ENCODE results near the gene ANKFN1. TPM values are rescaled to one million over a fixed set of nuclear protein-coding genes. Genes with fewer than 3 reads are reported as not detected.

ANKFN1 gene
- total RNA-seq, 1 donor from 2014 or later = 2.4 TPM

DNA sequence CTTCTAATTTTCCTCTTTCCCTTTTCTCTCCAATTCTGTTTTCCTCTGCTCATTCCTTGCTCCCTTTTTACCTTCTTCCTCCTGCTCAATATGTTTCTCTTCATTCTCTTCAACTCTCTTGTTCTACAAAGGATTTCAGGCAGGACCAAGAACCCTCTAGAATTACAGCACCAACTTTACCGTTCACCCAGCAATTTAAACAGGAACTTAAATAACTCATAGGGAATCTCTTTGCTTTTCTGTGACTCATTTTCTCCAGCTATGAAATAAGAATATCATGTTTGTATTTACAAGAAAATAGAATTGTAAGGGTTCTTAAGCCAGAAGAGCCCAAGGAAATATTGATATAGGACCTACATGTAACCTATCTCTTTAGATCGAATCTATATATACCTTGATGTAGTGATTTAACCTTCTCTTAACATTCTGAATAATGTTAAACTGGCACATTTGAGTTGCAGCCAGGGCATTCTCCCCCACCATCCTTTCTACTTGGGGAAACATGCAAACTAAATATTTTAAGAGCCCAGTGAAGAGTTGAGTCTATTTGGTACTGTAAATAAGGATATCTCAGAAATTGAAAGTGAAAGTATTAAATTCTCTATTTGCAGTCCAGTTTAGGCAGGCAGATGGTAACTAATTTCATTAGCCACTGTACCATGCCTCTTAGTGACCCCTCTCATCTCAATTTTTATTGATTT is 137.0 kb downstream of the ANKFN1 start:
- peaks cover 4% of the 10 kb centered on the region for H3K4me1 Mint-ChIP-seq (ENCODE audit: unreplicated experiment)
- H3K9me3 Mint-ChIP-seq = no peaks in the 10 kb centered on the region
- no peak for DNase-seq (ENCODE audit: extremely low spot score, unreplicated experiment)
- no peaks in the 10 kb centered on the region for H3K36me3 Mint-ChIP-seq
- peaks cover 4% of the 10 kb centered on the region for H3K27me3 Mint-ChIP-seq
- H3K4me3 Mint-ChIP-seq = no peak overlapping the region
- no peak overlapping the region for H3K27ac Mint-ChIP-seq
- TF ChIP-seq, protein P1, sequence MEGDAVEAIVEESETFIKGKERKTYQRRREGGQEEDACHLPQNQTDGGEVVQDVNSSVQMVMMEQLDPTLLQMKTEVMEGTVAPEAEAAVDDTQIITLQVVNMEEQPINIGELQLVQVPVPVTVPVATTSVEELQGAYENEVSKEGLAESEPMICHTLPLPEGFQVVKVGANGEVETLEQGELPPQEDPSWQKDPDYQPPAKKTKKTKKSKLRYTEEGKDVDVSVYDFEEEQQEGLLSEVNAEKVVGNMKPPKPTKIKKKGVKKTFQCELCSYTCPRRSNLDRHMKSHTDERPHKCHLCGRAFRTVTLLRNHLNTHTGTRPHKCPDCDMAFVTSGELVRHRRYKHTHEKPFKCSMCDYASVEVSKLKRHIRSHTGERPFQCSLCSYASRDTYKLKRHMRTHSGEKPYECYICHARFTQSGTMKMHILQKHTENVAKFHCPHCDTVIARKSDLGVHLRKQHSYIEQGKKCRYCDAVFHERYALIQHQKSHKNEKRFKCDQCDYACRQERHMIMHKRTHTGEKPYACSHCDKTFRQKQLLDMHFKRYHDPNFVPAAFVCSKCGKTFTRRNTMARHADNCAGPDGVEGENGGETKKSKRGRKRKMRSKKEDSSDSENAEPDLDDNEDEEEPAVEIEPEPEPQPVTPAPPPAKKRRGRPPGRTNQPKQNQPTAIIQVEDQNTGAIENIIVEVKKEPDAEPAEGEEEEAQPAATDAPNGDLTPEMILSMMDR (conservative IDR thresholded peaks at IDR 0.05) = no peak

DNA sequence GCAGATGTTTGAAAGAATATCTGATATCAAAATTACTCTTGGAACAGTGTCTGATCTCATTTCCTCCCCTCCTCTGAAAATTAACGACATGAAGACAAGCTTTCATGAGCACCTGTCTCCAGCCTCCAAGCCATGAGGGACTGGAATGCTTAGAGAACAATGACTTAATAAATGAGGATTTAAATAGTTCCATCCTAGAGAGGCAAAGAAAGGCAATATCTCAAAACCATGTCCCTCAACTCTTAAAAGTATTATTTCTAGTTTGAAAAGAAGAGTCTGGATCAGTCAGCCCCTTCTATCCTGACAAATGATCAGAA is 137.5 kb downstream of the ANKFN1 start:
- H3K36me3 Mint-ChIP-seq = no peaks in the 10 kb centered on the region
- no peak for DNase-seq (ENCODE audit: extremely low spot score, unreplicated experiment)
- no peak overlapping the region for H3K4me3 Mint-ChIP-seq
- H3K9me3 Mint-ChIP-seq = no peaks in the 10 kb centered on the region
- no peak overlapping the region for H3K27ac Mint-ChIP-seq
- H3K4me1 Mint-ChIP-seq (ENCODE audit: unreplicated experiment) = peaks cover 4% of the 10 kb centered on the region
- H3K27me3 Mint-ChIP-seq = peaks cover 4% of the 10 kb centered on the region
- TF ChIP-seq, protein P1 (conservative IDR thresholded peaks at IDR 0.05) = no peak

DNA sequence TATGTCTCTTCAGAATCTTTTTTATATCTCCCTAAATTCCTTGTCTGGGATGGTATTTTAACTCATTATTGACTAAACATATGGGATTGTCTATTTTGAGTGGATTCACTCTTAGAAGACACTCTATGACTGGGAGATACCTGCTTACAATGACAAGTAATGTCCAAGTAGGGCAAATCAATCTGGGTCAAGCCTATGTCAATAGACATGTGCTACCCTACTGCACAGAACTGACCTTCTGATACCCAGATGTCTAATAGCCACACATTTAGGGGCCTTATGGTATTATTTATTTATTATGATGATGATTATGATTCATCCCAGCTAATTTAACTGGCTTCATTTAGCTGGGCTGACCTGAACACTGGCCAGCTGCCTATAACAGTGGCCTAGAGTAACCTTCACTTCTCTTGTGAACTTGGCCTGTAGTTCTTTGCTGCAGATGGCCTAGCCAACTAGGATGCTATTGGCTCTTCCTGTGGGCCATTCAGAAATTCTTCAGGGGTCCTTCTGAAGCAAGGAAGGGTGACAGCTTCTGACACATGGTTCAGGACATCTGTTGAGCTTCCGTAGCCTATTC is 138.0 kb downstream of the ANKFN1 start:
- Mint-ChIP-seq H3K4me3 (no peak overlapping the region), H3K4me1 (ENCODE audit: unreplicated experiment) (peaks cover 4% of the 10 kb centered on the region), H3K27ac (no peak overlapping the region), H3K36me3 (no peaks in the 10 kb centered on the region), H3K9me3 (no peaks in the 10 kb centered on the region), H3K27me3 (peaks cover 4% of the 10 kb centered on the region)
- TF ChIP-seq, protein P1 (conservative IDR thresholded peaks at IDR 0.05) = no peak
- no peak for DNase-seq (ENCODE audit: extremely low spot score, unreplicated experiment)

DNA sequence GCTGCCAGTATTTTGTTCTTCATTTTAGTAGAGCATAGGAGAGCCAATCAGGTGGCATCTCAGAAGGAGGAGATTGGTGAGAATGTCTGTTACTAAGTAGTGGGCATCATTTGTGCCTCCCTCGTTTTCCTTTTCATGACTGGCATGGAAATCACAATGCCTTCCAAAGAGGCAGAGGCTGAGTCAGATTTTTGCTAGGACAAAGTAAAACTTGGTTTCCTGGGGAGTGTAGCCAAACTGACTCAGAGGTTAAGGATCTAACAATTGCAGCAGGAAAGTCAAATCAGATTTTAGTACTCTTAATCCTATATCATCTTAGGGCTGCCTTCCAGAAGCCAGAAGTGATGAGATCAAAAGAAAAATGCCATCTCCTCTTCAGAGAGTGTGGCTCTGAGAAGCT is 138.7 kb downstream of the ANKFN1 start:
- Mint-ChIP-seq H3K27me3 (peaks cover 7% of the 10 kb centered on the region), H3K4me3 (no peak overlapping the region), H3K4me1 (ENCODE audit: unreplicated experiment) (peaks cover 6% of the 10 kb centered on the region), H3K36me3 (no peaks in the 10 kb centered on the region), H3K27ac (no peak overlapping the region), H3K9me3 (no peaks in the 10 kb centered on the region)
- DNase-seq (ENCODE audit: extremely low spot score, unreplicated experiment) = no peak
- TF ChIP-seq, protein P1 (conservative IDR thresholded peaks at IDR 0.05) = no peak

DNA sequence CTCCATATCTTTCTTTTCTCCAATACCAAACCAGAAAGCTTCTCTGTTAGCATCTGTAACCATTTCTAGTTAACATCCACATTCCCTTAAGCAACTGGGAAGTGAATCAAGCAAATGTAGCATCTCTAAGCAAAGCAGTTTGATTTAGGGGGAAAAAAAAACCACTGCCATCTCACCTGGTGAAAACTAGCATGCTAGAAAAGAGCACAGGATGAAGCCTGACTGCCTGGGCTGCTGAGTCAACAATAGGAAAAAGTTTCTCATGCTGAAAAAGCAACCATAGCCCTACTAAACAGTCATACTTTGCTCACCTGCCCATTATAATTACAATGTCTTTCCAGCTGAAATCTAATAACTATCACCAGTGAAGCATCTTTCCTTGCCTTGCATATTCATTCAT is 139.3 kb downstream of the ANKFN1 start:
- Mint-ChIP-seq H3K4me3 (no peak overlapping the region), H3K27me3 (peaks cover 9% of the 10 kb centered on the region)
- no peak for DNase-seq (ENCODE audit: extremely low spot score, unreplicated experiment)

More for the DNA sequence above, 139.3 kb downstream of the ANKFN1 start:
- Mint-ChIP-seq H3K9me3 (no peaks in the 10 kb centered on the region), H3K36me3 (no peaks in the 10 kb centered on the region), H3K4me1 (ENCODE audit: unreplicated experiment) (peaks cover 8% of the 10 kb centered on the region), H3K27ac (no peak overlapping the region)
- TF ChIP-seq, protein P1 (conservative IDR thresholded peaks at IDR 0.05) = no peak
